Stimulated activated CD8-positive, alpha-beta memory T cell treated with anti-CD3 and anti-CD28 coated beads, Interleukin-7, amount 100 ng/mL, for 24 hours (primary cell): Measurements from ENCODE around the gene RETSAT.
A peak's percentile ranks its signal among the peaks of the same experiment; 100 is the strongest.
"Not testable (repeated sequence)": the region's sequence is repeated elsewhere in the genome, so short reads cannot be mapped to it uniquely, and the experiment has no call there.

ENCODE experiments used
- DNase-seq: peaks from one replicate; pipeline ENCODE4 v3.0.0-alpha.2; 2020; ENCODE audit warnings: low read depth

RETSAT gene

DNA sequence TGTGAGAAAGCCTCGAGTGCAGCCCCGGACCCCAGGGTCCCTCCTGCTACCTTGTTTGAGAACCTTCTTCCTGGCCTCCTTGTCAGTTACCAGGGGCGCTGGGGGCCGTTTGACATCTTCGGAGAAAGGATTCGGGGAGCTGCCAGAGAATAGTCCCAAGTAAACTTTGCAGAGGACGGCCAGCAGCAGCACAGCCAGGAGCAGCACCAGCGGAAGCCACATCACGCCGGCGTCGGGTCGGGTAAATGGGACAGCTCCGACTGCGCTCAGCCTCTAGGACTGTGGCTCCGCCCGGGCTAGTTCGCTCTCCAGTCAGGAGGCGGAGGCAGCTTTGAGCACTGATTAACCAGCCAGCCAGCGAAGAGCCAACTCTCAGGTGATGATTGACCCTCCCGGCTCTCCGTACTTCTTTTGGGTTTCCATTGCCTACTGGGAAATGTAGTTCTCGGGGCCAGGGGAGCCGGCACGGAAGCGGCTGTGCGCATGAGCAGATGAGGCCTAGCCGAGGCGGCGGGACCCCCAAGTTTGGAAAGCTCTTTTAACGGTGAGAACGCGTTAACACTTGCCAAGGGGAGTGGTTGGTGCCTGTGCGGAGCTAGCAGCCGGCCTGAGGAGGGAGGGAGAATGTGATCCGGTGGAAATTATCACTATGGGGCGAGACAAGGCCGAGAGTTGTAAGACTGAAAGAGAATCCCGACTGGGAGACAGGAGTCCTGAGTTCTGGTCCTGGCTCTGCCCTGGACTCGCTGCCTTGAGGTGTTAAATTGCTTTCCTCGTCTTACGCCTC lies at the start of gene RETSAT, which contains the start of gene ELMOD3:
Gene RETSAT, minus strand, starts transcription at position 243 of the 787 bp plus-strand sequence. Its CDS starts 21 bp downstream, at position 222.
Gene ELMOD3, plus strand, starts transcription at position 484 of the 787 bp plus-strand sequence. CDS start 2,430 bp downstream, outside the sequence.
- peak; percentile 88 for DNase-seq

DNA sequence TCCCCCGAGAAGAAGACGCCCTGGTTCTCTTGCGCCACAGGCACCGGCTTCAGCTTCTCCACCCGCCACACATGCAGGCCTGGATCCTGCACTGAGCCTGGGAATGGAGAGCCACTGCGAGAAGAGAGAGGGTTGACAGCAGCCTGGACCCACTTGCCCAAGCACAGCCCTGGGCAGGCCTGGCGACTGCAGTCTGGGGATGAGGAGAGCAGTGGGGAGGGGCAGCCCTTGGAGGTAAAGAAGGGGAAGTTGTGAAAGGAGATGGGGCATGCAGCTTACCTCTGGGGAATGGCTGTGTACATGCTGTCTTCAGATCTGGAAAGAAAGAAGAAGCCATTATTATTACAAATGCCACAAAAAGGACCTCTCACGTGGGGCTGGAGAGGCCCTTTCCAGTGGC lies 47.5 kb upstream of the RETSAT start:
- no peak for DNase-seq

DNA sequence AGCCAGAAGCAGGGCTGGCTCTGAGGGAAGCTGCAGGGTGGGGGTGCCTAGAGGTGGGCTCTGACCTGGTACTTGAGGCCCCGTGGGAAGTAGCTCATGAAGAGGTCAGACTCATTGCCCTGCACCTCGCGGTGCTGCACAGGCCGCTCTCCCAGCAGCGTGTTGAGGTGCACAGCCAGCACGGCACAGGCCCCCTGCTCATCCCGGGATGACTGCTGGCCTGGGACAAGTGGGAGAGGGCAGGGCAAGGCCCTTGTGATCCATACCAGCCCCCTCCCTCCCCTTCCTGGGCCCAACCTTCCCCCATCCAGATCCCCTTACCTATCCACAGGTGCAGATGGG lies 47.1 kb upstream of the RETSAT start:
- DNase-seq, result no peak

DNA sequence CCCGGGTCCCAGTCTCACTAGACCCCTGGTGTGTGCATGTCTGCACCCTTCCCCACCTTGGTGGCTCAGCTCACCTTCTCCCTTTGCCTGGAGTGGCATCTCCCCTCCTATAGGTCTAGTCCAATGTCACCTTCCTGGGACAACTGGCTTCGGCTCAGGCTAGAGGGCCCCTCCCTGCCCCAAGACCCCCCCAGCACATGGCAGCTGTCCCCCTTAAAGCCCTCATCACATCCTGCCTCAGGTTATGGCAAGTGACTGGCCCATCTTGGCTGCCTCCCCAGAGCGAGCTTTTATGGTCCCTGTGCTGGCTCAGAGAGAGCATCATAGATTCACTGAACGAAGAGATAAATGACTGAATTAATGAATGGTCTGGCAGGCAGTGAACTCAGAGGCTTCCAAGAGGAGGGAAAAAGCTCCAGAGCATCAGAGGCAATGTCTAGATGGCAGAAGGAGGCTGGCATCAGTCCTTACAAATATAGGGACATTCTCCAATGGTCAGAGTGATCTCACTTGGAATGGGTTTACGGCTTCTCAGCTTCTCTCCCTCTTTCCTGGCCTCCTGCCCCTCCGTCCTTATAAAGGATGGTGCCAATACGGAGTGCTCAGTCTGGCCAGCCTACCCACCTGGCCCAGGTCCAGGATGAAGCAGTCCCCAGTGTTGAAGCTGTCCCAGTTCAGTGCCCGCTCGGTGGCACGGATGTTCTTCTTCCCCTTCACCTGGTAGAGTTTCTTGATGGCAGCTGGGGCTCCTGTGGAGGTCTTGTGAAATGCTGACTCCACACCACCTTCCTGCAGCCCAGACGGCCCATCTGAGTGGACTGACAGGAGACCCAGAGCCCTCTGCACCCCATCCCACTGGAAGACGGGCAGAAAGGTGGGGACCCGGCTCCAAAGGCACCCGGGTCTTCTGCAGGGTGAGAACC lies 46.5 kb upstream of the RETSAT start:
- DNase-seq, result no peak

DNA sequence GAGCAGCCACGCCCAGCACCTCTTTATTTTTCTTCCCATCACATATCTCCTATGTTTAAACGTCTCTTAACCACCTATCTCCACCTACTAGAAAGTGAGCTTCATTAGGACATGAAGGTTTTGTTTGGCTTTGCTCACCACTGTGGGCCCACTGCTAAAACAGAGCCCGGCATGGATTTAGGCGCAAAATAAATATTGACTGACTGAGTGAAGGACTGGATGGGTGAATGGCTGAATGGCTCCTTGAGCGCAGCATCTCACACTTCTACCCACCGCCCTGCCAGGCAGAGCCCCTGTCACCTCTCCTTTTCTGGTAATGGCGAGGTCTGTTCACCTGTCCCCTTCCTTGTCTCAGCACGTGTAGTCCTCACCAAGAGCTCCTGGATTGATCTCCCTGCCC lies 45.7 kb upstream of the RETSAT start:
- DNase-seq, result no peak

DNA sequence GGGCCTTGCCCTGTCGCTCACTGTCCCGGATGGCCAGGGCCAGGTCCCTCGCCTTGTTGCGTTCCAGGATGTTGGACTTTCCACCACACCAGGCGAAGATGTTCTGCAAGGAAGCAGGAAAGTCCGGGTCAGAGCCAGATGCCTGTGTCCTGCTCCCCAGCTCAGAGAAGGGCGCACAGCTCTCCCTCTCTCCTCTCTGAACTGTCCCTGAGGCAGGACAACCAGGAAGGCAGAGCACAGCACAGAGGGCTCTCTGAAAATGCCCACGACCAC lies 44.8 kb upstream of the RETSAT start:
- no peak for DNase-seq

DNA sequence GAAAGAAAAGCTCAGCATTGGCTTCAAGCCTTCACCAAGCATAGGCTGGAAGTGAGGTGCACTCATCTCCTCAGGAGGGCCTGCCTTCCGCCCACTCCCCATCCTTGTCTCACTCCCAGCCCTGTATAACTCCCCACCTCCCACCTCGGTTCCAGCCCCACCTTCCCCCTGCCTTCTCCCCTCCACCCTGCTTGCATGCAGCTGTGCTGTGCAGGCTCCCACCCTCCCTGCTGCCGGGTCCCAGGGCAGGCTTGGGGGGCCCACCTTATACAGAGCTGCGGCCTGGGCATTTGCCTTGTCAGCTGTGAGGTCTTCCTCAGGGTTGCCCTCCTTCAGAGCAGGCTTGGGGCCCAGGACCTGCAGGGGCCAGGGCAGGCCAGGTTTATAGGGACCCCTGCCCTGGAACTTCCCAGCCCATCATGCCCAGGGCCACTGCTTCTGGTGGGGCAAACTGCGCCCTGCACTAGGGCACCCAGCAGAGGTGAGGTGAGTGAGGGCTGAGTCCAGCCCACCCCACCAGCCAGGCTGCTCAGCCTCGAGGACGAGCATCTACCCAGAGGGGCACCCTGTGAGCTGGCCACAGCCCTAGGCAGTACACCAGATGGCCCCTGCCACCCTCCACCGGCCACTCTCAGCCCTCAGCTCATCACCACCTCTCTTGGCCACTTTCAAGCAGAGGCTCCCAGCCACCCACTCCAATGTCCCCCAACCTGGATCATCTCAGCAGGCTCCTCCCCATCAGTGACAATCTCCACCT lies 44.3 kb upstream of the RETSAT start:
- DNase-seq, result no peak

DNA sequence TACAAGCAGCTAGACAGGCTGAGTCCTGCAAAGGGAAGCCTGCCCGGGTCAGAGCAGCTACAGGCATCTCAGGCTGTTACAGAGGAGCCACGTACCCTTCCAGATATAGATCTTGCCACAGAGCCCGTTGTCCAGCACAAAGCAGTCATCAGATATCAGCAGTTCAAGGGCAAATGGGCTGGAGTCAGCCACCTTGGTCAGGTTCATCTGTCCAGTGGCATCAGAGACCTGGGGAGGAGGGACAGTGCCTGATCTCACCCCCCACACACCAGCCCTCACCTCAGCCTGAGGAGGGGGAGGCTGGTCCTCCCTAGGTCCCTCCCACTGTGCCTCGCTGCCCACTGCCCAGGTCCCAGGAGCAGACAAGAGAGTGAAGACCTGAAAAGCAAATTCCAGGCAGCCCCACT lies 43.6 kb upstream of the RETSAT start:
- no peak for DNase-seq

DNA sequence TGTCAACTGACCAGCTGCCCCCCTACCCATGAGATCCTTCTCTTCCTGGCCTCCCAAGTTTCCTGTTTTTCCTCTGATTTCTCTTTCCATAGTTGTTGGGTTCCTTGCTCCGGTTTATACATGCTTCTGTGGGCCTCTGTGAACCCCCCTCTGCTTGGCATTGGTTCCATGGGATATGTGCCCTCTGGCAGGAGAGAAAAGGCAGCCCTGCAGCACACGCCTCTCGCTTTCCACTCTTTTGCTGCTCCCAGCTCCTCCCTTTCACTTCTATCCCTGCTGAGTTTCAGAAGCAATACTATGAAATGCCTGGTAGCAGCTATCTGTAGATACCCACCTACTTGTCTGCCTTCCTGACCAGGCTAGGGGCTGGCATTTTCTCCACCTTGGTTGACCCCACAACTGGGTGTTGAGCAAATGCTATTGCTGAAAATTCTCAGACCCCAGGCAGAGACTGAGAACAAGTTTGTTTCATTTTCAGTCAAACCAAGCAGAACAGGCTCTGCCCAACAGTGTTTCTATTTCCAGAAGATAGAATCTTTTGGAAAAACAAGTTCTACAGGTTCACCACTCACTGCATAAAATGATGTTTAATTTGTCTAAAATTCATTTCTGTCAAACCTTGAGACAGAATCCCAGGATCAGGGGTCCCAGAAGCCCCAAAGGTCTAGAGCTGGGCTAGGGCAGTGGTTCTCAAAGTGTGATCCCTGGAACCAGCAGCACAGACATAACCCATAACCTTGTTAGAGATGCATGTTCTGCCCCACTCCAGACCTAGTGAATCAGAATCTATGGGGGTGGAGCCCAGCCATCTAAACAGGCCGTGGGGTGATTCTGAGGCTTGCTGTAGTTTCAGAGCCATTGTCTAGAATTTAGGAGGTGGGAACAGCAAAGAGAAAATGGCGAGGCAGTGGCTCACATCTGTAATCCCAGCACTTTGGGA lies 42.5 kb upstream of the RETSAT start:
- DNase-seq, result no peak

DNA sequence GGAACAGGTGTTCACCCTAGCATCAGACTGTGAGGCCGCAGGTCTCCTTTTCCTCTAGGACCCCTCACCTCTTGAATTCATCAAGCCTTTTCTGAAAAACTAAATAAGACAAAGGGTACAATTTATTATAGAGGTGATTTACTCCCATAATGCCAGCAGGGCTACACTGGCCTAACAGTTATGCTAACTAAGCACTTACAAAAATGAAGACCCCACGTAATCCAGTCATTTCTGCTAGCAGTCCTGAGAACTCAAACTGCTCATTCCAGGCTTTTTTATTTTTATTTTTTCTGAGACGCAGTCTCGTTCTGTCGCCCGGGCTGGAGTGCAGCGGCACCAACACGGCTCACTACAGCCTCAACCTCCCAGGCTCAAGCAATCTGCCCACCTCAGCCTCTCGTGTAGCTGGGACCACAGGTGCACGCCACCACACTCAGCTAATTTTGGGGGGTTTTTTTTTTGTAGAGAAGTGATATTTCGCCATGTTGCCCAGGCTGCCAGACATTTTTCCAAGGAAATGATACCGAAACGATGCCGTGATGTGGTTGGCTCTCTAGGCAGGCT lies 41.7 kb upstream of the RETSAT start:
- DNase-seq, result no peak

DNA sequence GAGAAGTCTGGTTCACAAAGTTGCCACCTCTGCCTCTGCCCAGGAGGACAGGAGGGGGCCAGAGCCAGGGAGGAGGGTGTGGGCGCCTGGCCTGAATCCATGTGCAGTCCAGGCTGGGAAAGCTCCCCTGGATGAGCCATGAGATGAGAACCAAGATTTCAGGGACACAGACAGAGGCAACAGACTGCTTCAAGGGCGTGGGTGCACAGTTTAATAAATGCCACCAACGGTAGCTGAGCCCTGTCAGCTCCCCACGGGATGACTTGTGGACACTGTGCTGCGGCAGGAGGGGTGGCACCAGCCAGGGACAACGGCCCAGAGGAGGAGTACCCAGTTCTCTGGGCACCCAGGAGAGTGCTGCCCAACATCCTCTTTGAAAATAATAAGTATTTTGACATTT lies 40.6 kb upstream of the RETSAT start:
- no peak for DNase-seq

DNA sequence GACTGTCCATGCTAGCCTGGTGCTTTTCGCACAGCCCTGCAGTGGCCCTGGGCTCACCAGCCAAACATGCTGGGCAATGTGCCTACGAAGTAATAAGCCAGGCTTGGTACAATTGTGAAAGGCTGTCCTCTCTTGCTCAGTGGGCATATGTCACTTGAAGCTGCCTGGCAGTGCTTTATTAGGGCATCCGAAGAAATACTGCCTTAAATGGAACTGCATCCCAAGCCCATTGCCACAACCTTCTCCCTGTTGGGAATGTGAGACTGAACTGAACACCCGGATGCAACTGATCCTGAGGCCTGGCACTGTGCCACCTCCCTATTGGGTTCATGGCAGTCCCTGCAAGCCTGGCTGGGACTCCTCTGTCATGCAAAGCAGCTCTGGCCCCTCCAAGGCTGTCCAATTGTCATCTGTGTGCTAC lies 39.9 kb upstream of the RETSAT start:
- DNase-seq, result no peak

DNA sequence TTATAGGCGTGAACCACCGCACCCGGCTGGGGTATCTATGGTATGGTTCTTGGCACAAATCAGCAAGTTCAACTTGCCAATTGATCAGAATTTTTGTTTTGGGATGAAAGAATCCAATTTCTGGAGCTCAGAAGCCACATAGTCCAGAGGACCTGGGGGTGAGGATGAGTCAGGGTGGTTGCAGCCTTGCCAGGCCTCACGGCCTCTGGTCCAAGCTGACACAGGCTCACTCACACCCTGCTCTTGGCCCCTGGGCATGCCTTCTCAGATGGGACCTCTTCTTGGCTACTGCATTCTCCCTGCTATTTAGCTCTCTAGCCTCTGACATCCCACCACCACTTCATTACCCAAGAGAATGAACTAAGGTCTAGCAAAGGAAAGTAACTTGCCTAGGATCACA lies 39.5 kb upstream of the RETSAT start:
- no peak for DNase-seq

DNA sequence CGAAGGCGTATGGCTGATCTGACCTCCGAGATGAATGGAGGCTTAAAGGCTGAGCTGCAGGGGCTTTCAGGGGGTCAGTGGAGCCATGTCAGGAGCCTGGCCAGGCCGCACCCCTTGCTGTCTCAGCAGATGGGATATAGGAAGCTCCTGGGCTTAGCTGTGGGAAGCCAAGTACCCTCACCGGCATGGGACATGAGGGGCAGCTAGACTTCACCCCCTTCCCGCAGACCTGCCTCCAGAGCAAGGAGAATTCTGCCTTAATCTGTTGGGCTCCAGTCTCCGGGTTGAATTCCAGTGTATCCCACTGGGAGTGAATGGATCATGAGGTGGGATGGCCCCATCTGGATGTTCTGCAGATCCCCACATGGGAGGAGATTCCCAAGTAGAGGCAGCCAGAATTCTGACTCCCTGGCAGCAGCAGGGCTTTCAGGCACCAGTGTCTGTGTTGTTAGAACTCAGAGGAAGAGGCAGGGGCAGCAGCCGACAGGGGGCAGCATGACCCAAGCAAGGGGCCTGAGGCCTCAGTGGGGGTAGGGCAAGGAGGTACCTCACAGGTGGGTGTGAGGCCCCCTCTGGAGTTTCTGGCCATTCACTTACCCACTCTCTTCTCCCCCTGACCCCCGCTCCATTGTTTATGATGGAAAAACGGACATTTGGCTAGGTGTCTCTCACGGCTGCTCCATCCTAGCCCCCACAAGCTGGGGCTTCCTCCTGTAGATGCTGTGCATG lies 36.8 kb upstream of the RETSAT start:
- peak; percentile 60 for DNase-seq

DNA sequence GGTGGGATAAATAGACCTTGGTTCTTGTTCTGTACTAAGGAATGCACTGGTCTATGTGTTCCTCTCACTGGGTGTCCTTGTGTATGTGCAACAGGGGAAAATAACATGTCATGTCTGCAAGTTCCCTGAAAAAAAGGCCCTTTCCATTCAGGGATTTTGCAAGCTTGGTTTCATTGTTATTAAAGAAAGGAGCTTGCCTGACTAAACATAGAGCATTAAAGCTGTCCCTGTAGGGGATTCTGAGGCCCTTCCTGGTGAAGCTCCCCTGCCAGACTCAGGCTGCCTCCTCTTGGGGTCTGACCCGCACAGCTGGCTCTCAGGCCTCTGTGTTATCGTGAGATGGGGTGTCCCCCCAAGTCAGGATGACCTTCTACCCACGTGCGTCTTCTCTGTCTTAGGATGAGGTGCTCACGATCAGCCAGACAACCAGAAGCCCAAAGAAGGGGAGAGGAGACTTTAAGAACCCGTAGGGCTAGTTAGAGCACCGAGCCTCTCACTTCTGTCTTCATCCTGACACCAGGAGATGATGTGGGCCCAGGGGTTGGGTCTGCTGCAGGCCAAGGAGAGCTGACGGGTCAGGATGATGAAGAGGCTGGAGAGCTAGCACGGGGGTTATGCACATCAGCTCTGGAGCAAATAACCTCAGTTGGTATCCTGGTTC lies 34.7 kb upstream of the RETSAT start:
- DNase-seq, result no peak

DNA sequence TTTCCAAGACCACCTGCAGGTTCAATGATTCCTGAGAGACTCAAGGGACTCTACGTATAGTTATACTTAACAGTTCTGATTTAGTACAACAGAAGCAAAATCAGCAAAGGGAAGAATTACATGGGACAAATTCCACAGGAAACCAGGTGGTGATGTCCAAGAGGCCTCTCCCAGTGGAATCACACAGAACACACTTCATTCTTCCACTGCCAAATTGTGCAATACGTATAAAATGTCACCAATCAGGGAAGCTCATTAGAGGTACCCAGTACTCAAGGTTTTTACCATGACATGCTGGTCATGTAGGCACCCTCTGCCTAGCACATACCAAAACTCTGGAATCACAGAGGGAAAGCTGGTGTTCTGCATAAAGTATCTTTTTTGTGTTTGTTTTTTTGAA lies 33.4 kb upstream of the RETSAT start:
- DNase-seq, result no peak

DNA sequence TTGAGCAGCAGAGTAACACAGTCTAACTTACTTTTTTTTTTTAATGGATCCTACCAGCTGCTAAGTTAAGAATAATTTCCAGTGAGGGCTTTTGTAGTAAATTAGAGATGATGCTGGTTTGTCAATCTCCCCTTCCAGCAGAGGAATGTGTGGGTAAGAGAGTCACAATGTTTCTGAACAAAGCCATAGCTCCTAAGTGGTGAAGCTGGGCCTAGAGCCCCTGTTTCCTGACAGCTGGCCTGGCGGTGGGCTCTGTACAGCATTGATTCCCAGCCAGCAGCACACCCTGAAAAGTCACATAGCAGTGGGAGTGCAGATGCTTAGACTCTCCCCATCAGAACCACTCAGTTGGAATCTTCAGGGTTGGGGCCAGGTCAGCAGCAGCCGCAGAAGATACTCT lies 31.4 kb upstream of the RETSAT start:
- DNase-seq, result no peak

DNA sequence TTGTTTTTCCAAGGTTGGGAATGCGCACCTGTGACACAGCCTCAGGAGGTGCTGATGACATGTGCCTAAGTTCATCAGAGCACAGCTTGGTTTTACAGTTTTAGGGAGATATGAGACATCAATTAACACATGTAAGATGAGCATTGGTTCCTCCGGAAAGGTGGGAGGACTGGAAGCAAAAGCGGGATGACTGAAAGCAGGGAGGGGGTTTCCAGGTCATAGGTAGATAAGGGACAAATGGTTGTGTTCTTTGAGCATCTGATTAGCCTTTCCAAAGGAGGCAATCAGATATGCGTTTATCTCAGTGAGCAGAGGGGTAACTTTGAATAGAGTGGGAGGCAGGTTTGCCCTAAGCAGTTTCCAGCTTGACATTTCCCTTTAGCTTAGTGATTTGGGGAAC lies 29.5 kb upstream of the RETSAT start:
- DNase-seq, result no peak

DNA sequence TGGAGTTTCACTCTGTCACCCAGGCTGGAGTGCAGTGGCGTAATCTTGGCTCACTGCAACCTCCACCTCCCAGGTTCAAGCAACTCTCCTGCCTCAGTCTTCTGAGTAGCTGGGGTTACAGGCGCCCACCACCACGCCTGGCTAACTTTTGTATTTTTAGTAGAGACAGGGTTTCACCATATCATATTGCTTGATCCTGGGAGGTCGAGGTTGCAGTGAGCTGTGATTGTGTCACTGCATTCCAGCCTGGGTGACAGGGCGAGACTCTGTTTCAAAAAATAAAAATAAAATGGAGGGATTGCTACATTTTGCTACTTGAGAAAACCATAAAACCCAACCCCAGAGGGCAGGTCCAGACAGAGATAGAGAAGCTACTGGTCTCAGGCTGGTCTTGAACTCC lies 28.8 kb upstream of the RETSAT start:
- not testable (repeated sequence) for DNase-seq

DNA sequence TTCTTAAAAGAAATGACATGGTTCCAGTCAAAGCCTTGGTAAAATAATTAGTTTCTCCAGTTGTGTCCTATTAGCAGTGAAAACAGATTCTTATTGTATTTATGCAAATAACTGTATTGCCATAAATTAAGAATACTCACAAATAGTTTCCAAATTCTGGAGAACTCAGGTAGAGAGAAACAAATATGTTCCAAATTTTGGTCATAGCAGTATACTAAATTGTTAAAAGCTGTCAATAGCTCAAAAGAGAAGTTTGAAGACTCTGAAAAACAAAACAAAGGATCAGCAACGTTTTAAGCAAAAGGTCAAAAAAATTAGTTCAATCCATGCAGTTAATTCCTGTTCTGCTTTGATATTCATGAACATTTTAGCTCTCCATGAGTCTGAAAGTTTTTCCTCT lies 25.7 kb upstream of the RETSAT start:
- no peak for DNase-seq
